ENCODE data around the gene F2R. TPM values are rescaled to one million over a fixed set of nuclear protein-coding genes. Genes with fewer than 3 reads are reported as not detected.

Gene F2R
- total RNA-seq, 4 donors from 2014 or later = 9.4 to 38.7 (median 16.7) TPM

DNA sequence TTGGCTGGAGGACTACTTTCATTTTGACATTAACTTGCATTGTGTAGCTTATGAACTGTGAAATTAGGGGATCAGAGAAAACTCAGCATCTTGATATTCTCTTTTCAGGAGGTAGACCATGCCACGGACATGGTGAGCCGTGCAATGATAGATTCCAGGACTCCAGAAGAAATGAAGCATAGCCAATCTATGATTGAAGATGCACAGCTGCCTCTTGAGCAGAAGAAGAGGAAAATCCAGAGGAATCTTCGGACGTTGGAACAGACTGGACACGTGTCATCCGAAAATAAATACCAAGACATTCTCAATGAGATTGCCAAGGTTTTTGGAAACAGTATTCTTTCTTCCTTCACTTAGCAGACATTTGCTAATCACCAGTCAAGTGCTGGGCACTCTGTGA lies 20.6 kb upstream of the F2R start:
- H3K4me1 ChIP-seq = no peaks in the 10 kb centered on the region
- H3K4me3 ChIP-seq = no peak overlapping the region
- no peak for DNase-seq
- TF ChIP-seq, protein P1, sequence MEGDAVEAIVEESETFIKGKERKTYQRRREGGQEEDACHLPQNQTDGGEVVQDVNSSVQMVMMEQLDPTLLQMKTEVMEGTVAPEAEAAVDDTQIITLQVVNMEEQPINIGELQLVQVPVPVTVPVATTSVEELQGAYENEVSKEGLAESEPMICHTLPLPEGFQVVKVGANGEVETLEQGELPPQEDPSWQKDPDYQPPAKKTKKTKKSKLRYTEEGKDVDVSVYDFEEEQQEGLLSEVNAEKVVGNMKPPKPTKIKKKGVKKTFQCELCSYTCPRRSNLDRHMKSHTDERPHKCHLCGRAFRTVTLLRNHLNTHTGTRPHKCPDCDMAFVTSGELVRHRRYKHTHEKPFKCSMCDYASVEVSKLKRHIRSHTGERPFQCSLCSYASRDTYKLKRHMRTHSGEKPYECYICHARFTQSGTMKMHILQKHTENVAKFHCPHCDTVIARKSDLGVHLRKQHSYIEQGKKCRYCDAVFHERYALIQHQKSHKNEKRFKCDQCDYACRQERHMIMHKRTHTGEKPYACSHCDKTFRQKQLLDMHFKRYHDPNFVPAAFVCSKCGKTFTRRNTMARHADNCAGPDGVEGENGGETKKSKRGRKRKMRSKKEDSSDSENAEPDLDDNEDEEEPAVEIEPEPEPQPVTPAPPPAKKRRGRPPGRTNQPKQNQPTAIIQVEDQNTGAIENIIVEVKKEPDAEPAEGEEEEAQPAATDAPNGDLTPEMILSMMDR (IDR thresholded peaks at IDR 0.05) = no peak
- no peak for TF ChIP-seq POLR2A (IDR thresholded peaks at IDR 0.05)
- intact Hi-C loops (cut with DNase I; ENCODE audit: low total_unique reads) = no loop called here
- no peaks in the 10 kb centered on the region for H3K27me3 ChIP-seq
- no peaks in the 10 kb centered on the region for H3K36me3 ChIP-seq
- no peaks in the 10 kb centered on the region for H3K9me3 ChIP-seq
- H3K27ac ChIP-seq = no peak overlapping the region

DNA sequence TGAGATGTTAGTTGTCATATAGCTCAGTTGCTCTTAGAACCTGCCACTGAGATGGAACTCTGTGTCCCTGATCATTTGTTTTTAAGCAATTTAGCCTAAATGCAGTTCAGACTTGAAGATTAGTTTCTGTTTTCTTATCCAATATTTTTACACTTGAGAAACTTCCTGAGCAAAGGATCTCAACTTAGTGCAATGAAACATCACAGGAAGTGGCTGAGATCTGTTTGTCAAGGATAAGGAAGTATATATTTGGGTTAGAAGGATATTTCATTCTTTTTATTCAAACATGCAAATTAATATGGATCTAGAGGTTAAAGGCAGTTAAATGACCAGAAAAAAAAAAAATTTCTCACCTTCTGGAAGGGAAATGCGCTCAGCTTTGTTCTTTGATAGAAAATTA lies 19.7 kb upstream of the F2R start:
- no peaks in the 10 kb centered on the region for H3K9me3 ChIP-seq
- intact Hi-C loops (cut with DNase I; ENCODE audit: low total_unique reads) = no loop called here
- no peak for DNase-seq
- TF ChIP-seq POLR2A (IDR thresholded peaks at IDR 0.05) = no peak
- TF ChIP-seq, protein P1 (IDR thresholded peaks at IDR 0.05) = no peak
- H3K36me3 ChIP-seq = no peaks in the 10 kb centered on the region
- H3K4me3 ChIP-seq = no peak overlapping the region
- H3K4me1 ChIP-seq = no peaks in the 10 kb centered on the region
- H3K27ac ChIP-seq = no peak overlapping the region
- H3K27me3 ChIP-seq = no peaks in the 10 kb centered on the region

DNA sequence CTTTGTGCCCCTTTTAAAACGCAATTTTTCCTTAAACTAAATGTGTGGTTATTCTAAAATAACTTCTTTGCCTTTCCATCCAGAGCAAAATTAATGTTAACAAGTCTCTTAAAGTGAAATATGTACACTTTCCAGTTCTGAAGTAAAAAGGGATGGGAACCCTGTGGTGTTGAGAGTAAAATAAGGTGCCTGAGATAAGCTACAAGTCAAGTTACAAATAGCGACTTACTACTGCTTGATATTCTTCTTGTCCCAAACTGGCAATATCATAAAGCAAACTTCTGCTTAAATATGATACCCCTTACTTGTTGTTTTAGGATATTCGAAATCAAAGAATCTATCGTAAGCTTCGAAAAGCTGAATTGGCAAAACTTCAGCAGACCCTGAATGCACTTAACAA lies 18.3 kb upstream of the F2R start:
- DNase-seq = no peak
- Histone ChIP-seq H3K27me3 (no peaks in the 10 kb centered on the region), H3K9me3 (no peaks in the 10 kb centered on the region), H3K36me3 (no peaks in the 10 kb centered on the region), H3K4me1 (no peaks in the 10 kb centered on the region), H3K27ac (no peak overlapping the region), H3K4me3 (no peak overlapping the region)
- TF ChIP-seq, protein P1 (IDR thresholded peaks at IDR 0.05) = no peak
- no peak for TF ChIP-seq POLR2A (IDR thresholded peaks at IDR 0.05)
- intact Hi-C loops (cut with DNase I; ENCODE audit: low total_unique reads) = no loop called here

DNA sequence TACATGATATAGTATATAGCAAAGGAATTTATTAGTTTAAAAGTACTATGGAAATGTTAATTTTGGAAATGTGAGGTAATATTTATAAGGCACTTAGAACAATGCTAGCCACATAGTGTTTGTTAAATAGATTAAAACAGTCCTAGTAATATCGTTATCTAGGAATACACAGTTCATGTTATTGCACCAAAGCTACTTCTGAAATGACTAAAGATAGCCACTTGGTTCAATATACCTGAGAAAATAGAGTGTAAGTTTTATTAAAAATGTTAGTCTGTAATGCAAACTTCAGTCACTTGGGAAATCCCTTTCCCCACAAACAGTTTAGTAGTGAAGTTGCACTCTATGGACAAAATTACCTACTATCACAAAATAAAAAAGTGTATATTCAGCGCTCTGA lies 15.4 kb upstream of the F2R start:
- Histone ChIP-seq H3K27ac (no peak overlapping the region), H3K9me3 (no peaks in the 10 kb centered on the region), H3K4me1 (no peaks in the 10 kb centered on the region), H3K36me3 (no peaks in the 10 kb centered on the region), H3K27me3 (no peaks in the 10 kb centered on the region), H3K4me3 (no peak overlapping the region)
- no peak for DNase-seq
- intact Hi-C loops (cut with DNase I; ENCODE audit: low total_unique reads) = no loop called here
- TF ChIP-seq, protein P1 (IDR thresholded peaks at IDR 0.05) = no peak
- no peak for TF ChIP-seq POLR2A (IDR thresholded peaks at IDR 0.05)

DNA sequence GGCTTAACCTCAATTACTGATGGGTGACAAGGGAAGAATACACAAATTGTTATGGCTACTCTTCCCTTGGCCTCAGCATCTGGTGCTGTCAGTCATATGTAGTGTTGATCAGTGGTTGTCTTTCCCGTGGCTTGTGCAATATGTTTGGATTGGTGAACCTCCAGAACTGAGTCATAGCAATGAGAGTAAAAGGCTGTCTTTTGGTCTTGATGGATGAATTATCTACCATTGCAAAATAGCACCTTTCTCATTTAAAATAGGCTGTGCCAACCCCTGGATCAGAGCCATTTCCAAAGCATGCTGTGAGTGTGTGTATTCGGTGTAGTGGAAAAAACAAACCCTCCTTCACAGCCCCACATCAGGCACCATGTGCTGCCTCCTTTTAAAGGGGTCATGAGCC lies 14.6 kb upstream of the F2R start:
- no peaks in the 10 kb centered on the region for H3K4me1 ChIP-seq
- no peak for DNase-seq
- no peak for TF ChIP-seq POLR2A (IDR thresholded peaks at IDR 0.05)
- TF ChIP-seq, protein P1 (IDR thresholded peaks at IDR 0.05) = no peak
- H3K36me3 ChIP-seq = no peaks in the 10 kb centered on the region
- no peaks in the 10 kb centered on the region for H3K27me3 ChIP-seq
- H3K9me3 ChIP-seq = no peaks in the 10 kb centered on the region
- intact Hi-C loops (cut with DNase I; ENCODE audit: low total_unique reads) = no loop called here
- no peak overlapping the region for H3K4me3 ChIP-seq
- H3K27ac ChIP-seq = no peak overlapping the region
